ENCODE results near the gene PAMR1. TPM values are rescaled to one million over a fixed set of nuclear protein-coding genes. Genes with fewer than 3 reads are reported as not detected.

Gene PAMR1
- total RNA-seq, 6 experiments from 2014 or later, result 2.0 to 4.2 (median 2.8) TPM

DNA sequence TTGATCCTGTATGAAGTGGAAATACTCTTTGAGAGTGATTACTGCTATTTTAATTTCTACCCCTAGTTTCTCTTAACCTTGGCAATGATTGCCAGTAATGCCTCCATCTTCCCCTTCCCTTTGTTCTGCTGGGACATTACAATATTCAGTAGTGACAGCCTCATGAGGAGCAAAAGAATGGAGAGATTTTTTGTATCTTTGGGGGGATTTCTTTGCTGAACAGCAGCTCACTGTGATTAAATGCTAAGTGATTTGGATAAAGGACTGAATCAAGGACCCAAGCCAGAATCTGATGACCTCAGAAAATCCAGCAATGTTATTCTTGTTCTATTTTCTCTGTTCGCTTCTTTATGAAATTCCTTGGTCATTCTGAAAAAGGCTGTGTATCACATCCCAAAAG lies 99.1 kb downstream of the PAMR1 start:
- intact Hi-C loops (cut with DNase I), result no loop called here
- TF ChIP-seq, protein P1, sequence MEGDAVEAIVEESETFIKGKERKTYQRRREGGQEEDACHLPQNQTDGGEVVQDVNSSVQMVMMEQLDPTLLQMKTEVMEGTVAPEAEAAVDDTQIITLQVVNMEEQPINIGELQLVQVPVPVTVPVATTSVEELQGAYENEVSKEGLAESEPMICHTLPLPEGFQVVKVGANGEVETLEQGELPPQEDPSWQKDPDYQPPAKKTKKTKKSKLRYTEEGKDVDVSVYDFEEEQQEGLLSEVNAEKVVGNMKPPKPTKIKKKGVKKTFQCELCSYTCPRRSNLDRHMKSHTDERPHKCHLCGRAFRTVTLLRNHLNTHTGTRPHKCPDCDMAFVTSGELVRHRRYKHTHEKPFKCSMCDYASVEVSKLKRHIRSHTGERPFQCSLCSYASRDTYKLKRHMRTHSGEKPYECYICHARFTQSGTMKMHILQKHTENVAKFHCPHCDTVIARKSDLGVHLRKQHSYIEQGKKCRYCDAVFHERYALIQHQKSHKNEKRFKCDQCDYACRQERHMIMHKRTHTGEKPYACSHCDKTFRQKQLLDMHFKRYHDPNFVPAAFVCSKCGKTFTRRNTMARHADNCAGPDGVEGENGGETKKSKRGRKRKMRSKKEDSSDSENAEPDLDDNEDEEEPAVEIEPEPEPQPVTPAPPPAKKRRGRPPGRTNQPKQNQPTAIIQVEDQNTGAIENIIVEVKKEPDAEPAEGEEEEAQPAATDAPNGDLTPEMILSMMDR (IDR thresholded peaks at IDR 0.05), result no peak
- TF ChIP-seq POLR2A (IDR thresholded peaks at IDR 0.05), result no peak
- Histone ChIP-seq H3K27me3 (no peaks in the 10 kb centered on the region), H3K4me1 (no peaks in the 10 kb centered on the region), H3K9me3 (no peaks in the 10 kb centered on the region), H3K4me3 (no peak overlapping the region), H3K36me3 (no peaks in the 10 kb centered on the region), H3K27ac (no peak overlapping the region)
- ATAC-seq (no peak), DNase-seq (no peak)
- 69% methylated on average over 1 of the region's 1 CpG for WGBS (ENCODE audit: insufficient coverage, low coverage, low lambda C conversion rate, missing lambda C conversion rate)

DNA sequence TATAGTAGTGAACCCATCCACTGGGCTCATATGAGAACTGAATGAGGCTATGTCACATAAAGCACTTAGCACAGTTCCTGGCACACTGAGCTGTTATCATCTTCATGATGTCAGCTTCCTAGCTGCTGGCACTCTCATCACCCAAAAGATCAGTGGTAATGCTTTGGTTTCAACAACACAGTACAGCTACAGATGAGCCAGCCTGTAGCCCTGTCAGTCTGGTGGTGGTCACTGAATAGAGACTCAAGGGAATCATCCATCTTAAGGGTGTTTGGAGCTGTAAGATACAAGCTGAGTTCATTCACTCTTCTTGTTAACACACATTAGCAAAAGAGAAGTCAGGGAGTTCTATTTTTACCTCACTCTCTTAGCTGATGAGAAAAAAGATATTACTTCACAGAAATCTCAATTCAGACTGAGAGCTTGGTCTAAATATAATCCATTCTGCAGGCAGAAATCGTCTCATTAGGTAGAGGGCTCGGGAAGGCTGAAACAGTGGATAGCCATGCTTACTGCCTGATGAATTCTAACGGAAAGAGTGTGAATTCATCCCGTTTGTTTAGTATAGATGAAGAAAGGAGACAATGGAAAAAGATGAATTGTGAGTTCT lies 99.7 kb downstream of the PAMR1 start:
- H3K4me1 ChIP-seq, result no peaks in the 10 kb centered on the region
- H3K36me3 ChIP-seq, result no peaks in the 10 kb centered on the region
- H3K27ac ChIP-seq, result no peak overlapping the region
- WGBS (ENCODE audit: insufficient coverage, low coverage, low lambda C conversion rate, missing lambda C conversion rate), result 26% methylated on average over 4 of the region's 4 CpGs
- TF ChIP-seq, protein P1 (IDR thresholded peaks at IDR 0.05), result no peak
- no peak for TF ChIP-seq POLR2A (IDR thresholded peaks at IDR 0.05)
- H3K9me3 ChIP-seq, result no peaks in the 10 kb centered on the region
- ATAC-seq (no peak), DNase-seq (no peak)
- H3K27me3 ChIP-seq, result no peaks in the 10 kb centered on the region
- intact Hi-C loops (cut with DNase I), result no loop called here
- H3K4me3 ChIP-seq, result no peak overlapping the region

DNA sequence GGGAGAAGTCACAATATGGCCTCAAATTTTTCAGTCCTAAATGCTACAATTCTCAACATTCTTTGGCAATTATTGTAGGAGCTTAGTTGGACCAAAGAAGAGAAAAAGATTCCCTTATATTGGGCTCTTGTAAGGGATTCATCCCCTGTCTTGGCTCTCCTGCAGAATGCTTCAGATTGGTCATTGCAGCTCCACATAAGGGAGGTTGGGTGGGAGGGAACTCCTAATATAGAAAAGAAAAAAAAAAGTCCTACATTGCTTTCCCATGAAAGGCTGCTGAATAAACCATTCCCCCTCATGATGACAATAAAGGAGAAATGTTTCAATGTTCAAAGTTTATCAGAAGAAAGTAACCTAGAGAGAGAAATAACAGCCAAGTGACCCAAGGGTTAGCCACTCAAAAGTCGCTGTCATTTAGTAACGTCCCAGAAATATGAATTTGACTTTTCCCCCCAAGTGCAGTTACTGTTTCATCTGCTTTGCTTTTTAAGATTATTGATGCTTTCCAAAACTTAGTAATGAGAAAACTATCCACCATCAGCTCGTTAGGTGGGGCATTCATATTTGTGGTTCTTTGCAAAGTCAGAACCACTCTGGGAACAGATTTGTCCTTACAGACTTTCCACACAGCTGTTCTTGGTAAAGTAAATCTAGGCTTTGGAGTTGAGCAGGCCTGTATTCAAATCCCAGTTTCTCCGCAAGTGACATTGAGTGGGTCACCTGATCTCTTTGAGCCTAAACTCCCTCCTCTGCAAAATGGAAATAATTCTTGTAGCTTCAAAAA lies 101.1 kb downstream of the PAMR1 start:
- DNase-seq, result no peak
- intact Hi-C loops (cut with DNase I), result no loop called here
- Histone ChIP-seq H3K27me3 (no peaks in the 10 kb centered on the region), H3K4me1 (peaks cover 0 to 3% (median 0%) of the 10 kb centered on the region in 4 donors), H3K36me3 (no peaks in the 10 kb centered on the region), H3K27ac (no peak overlapping the region), H3K4me3 (no peak overlapping the region), H3K9me3 (no peaks in the 10 kb centered on the region)
- 45% methylated on average over 4 of the region's 4 CpGs for WGBS (ENCODE audit: insufficient coverage, low coverage, low lambda C conversion rate, missing lambda C conversion rate)
- ATAC-seq, result no peak
- TF ChIP-seq, protein P1 (IDR thresholded peaks at IDR 0.05), result no peak
- TF ChIP-seq POLR2A (IDR thresholded peaks at IDR 0.05), result no peak

DNA sequence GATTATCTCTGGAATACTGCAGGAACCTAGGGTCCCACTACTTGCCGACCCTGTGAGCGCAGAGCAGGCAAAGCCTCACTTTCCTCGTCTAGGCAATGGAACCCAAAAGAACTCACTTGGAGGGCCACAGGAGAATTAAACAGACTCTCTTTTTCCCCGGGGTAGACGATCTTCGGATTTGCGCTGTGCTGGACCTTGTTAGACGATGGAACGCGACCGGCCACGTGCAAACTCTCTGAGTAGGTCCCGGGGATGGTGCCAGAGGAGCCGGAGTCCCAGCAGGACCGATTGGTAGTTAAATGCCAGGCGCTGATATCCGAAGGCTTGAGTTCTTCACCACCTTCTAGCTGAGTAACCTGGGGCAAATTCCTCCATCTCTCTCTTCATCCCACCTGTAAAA lies 105.0 kb downstream of the PAMR1 start:
- Histone ChIP-seq H3K9me3 (no peaks in the 10 kb centered on the region), H3K4me1 (peaks cover 0 to 14% (median 0%) of the 10 kb centered on the region in 4 donors), H3K4me3 (no peak overlapping the region), H3K27ac (no peak overlapping the region), H3K36me3 (no peaks in the 10 kb centered on the region), H3K27me3 (no peaks in the 10 kb centered on the region)
- 2% methylated on average over 10 of the region's 17 CpGs for WGBS (ENCODE audit: insufficient coverage, low coverage, low lambda C conversion rate, missing lambda C conversion rate)
- TF ChIP-seq, protein P1 (IDR thresholded peaks at IDR 0.05), result no peak
- ATAC-seq, result no peak
- DNase-seq, result no peak
- intact Hi-C loops (cut with DNase I), result no loop called here

All from right lobe of liver (tissue), 6 donors.